ENCODE results near the gene LTB. TPM values are rescaled to one million over a fixed set of nuclear protein-coding genes. Genes with fewer than 3 reads are reported as not detected.

The LTB gene
- total and polyA plus RNA-seq, 2 of the 13 experiments (the other 11 are each of a cell fraction or from before 2014, with no cell fraction given) = 0.09 to 0.22 TPM

DNA sequence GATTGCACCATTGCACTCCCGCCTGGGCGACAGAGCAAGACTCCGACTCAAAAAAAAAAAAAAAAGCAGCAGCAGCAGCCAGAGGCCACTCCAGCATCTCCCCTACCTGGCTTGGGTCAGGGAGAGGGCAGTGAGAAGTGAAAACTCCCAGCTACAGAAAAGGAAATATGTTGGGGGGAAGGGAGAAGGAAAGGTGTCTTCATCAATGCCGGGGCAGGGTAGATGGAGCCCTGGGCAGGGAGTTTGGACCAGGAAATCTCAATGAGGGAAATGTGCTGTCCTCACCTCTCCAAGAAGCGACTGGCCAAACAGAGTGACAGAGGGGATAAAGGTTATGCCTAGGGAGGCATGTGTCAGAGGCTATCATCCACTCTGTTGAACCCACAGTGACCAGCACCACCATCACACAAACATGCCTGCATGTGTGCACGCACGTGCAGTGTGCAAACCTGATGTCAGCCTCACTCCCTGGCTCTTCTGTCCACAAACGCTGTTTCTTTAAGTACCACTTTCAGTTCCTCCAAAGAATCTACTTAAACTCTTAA is 31.9 kb upstream of the LTB start (continued):
- TF ChIP-seq ZNF441 (CRISPR knock-in tag; IDR thresholded peaks at IDR 0.05; ENCODE audit: borderline replicate concordance) = peak; percentile 99
- no peak for TF ChIP-seq ZFP82 (CRISPR knock-in tag; IDR thresholded peaks at IDR 0.05; ENCODE audit: borderline replicate concordance)
- peak; percentile 62; the same call in 1 of the 2 replicates for TF ChIP-seq ZNF644 (CRISPR knock-in tag; IDR thresholded peaks at IDR 0.05; ENCODE audit: low read depth)
- no peak for TF ChIP-seq ESRRA (CRISPR knock-in tag; IDR thresholded peaks at IDR 0.05; ENCODE audit: low read depth)
- peak; percentile 43; the same call in 1 of the 2 replicates for TF ChIP-seq SAP130 (CRISPR knock-in tag; IDR thresholded peaks at IDR 0.05; ENCODE audit: low read depth)
- no peak for TF ChIP-seq ZNF530 (CRISPR knock-in tag; IDR thresholded peaks at IDR 0.05; ENCODE audit: low read depth)
- TF ChIP-seq HDAC1 (CRISPR knock-in tag; IDR thresholded peaks at IDR 0.05) = peak; percentile 38; the same call in 1 of the 2 replicates
- TF ChIP-seq, protein P1, sequence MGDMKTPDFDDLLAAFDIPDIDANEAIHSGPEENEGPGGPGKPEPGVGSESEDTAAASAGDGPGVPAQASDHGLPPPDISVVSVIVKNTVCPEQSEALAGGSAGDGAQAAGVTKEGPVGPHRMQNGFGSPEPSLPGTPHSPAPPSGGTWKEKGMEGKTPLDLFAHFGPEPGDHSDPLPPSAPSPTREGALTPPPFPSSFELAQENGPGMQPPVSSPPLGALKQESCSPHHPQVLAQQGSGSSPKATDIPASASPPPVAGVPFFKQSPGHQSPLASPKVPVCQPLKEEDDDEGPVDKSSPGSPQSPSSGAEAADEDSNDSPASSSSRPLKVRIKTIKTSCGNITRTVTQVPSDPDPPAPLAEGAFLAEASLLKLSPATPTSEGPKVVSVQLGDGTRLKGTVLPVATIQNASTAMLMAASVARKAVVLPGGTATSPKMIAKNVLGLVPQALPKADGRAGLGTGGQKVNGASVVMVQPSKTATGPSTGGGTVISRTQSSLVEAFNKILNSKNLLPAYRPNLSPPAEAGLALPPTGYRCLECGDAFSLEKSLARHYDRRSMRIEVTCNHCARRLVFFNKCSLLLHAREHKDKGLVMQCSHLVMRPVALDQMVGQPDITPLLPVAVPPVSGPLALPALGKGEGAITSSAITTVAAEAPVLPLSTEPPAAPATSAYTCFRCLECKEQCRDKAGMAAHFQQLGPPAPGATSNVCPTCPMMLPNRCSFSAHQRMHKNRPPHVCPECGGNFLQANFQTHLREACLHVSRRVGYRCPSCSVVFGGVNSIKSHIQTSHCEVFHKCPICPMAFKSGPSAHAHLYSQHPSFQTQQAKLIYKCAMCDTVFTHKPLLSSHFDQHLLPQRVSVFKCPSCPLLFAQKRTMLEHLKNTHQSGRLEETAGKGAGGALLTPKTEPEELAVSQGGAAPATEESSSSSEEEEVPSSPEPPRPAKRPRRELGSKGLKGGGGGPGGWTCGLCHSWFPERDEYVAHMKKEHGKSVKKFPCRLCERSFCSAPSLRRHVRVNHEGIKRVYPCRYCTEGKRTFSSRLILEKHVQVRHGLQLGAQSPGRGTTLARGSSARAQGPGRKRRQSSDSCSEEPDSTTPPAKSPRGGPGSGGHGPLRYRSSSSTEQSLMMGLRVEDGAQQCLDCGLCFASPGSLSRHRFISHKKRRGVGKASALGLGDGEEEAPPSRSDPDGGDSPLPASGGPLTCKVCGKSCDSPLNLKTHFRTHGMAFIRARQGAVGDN (CRISPR knock-in tag; IDR thresholded peaks at IDR 0.05) = peak; percentile 48
- TF ChIP-seq IKZF4 (CRISPR knock-in tag; IDR thresholded peaks at IDR 0.05; ENCODE audit: borderline replicate concordance, low read depth, not compliant biosample characterization) = peak; percentile 55
- TF ChIP-seq ZNF7 (CRISPR knock-in tag; IDR thresholded peaks at IDR 0.05) = peak; percentile 76
- TF ChIP-seq TOPORS (CRISPR knock-in tag; IDR thresholded peaks at IDR 0.05) = no peak
- no peak for TF ChIP-seq ZNF766 (CRISPR knock-in tag; IDR thresholded peaks at IDR 0.05; ENCODE audit: borderline replicate concordance)
- no peak for TF ChIP-seq SAFB2 (CRISPR knock-in tag; IDR thresholded peaks at IDR 0.05; ENCODE audit: borderline replicate concordance, low read depth)
- 0 out of 2 replicates have a peak, but pooled peaks have one; percentile 56 for TF ChIP-seq ZNF782 (CRISPR knock-in tag; IDR thresholded peaks at IDR 0.05; ENCODE audit: borderline replicate concordance)
- TF ChIP-seq MLXIP (CRISPR knock-in tag; IDR thresholded peaks at IDR 0.05; ENCODE audit: borderline replicate concordance) = no peak
- peak; percentile 15; the same call in 1 of the 2 replicates for TF ChIP-seq BHLHE40 (IDR thresholded peaks at IDR 0.05; ENCODE audit: low read length)
- 0 out of 2 replicates have a peak, but pooled peaks have one; percentile 13 for TF ChIP-seq ARNTL (CRISPR knock-in tag; IDR thresholded peaks at IDR 0.05)
- TF ChIP-seq, protein P2, sequence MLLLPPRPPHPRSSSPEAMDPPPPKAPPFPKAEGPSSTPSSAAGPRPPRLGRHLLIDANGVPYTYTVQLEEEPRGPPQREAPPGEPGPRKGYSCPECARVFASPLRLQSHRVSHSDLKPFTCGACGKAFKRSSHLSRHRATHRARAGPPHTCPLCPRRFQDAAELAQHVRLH (CRISPR knock-in tag; IDR thresholded peaks at IDR 0.05; ENCODE audit: borderline replicate concordance, low read depth) = 0 out of 2 replicates have a peak, but pooled peaks have one; percentile 34
- TF ChIP-seq, protein P3, sequence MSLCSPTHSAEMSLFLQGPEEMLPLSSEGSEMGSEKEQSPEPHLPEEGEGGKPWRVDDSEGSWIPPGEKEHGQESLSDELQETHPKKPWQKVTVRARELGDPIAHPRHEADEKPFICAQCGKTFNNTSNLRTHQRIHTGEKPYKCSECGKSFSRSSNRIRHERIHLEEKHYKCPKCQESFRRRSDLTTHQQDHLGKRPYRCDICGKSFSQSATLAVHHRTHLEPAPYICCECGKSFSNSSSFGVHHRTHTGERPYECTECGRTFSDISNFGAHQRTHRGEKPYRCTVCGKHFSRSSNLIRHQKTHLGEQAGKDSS (CRISPR knock-in tag; IDR thresholded peaks at IDR 0.05; ENCODE audit: borderline replicate concordance, low read depth) = no peak
- TF ChIP-seq ATRX (CRISPR knock-in tag; IDR thresholded peaks at IDR 0.05; ENCODE audit: borderline replicate concordance) = no peak
- no peak; the same call in 1 of the 2 replicates for TF ChIP-seq ZNF274 (CRISPR knock-in tag; IDR thresholded peaks at IDR 0.05)
- TF ChIP-seq SMYD3 (CRISPR knock-in tag; IDR thresholded peaks at IDR 0.05) = peak; percentile 54; the same call in 1 of the 2 replicates
- TF ChIP-seq NFKBIZ (CRISPR knock-in tag; IDR thresholded peaks at IDR 0.05) = no peak
